PC-3 (cell line): ENCODE results near the gene CHST3. TPM values are rescaled to one million over a fixed set of nuclear protein-coding genes. Genes with fewer than 3 reads are reported as not detected.

Experiments
- ATAC-seq: fragments of 200-7000 bp; cut with Tn5 transposase; 2 replicates; pipeline ENCODE4 v1.9.1; 2020; ENCODE audit warnings: mild to moderate bottlenecking, moderate library complexity
- BruUV-seq: library from RNA; stranded (reverse); fragments of 400-500 nt; replicated peaks from 2 replicates; lab custom pipeline; 2021; lab: Mats Ljungman, UMichigan
- CTCF ChIA-PET: fragments of 300-600 bp; sonication (Branson Sonifier 250); formaldehyde crosslinking; loops from one replicate; lab custom pipeline; 2022; ENCODE audit warnings: antibody characterized with exemption; lab: Charles Lee
- POLR2A ChIA-PET: fragments of 300-600 bp; sonication (Branson Sonifier 250); formaldehyde crosslinking; loops from one replicate; lab custom pipeline; 2022; ENCODE audit warnings: antibody characterized with exemption; ENCODE audit not compliant: unreplicated experiment; lab: Charles Lee
- DNase-seq: peaks from one replicate; pipeline ENCODE4 v3.0.0-alpha.2; 2015
- H2AFZ ChIP-seq: fragments of 300-600 bp; sonication (generic); 2 replicates; pipeline ENCODE4 v1.6.0; 2016; ENCODE audit warnings: antibody characterized with exemption, low read length
- H3F3A ChIP-seq: fragments of 300-600 bp; sonication (generic); one replicate; pipeline ENCODE4 v1.6.0; 2017; ENCODE audit warnings: antibody characterized with exemption, low read length, control low read depth, mild to moderate bottlenecking; ENCODE audit not compliant: unreplicated experiment
- H3K27ac ChIP-seq: fragments of 300-600 bp; sonication (generic); 2 replicates; pipeline ENCODE4 v1.5.1; 2016; ENCODE audit warnings: mild to moderate bottlenecking, low read length
- H3K27me3 ChIP-seq: fragments of 300-600 bp; sonication (generic); 2 replicates; pipeline ENCODE4 v1.6.1; 2016; ENCODE audit warnings: low read length, mixed read lengths
- H3K36me3 ChIP-seq: fragments of 300-600 bp; sonication (generic); 2 replicates; pipeline ENCODE4 v1.6.1; 2016; ENCODE audit warnings: low read depth, mixed run types, low read length, mixed read lengths
- H3K4me1 ChIP-seq: fragments of 300-600 bp; sonication (generic); 2 replicates; pipeline ENCODE4 v1.5.1; 2016; ENCODE audit warnings: low read length; ENCODE audit not compliant: insufficient read depth
- H3K4me2 ChIP-seq: fragments of 300-600 bp; sonication (generic); 2 replicates; pipeline ENCODE4 v1.6.0; 2016; ENCODE audit warnings: low read length
- H3K4me3 ChIP-seq: fragments of 300-600 bp; sonication (generic); 2 replicates; pipeline ENCODE4 v1.5.1; 2016; ENCODE audit warnings: mild to moderate bottlenecking, low read length, mixed read lengths
- H3K79me2 ChIP-seq: fragments of 300-600 bp; sonication (generic); 2 replicates; pipeline ENCODE4 v1.6.1; 2017; ENCODE audit warnings: low read length, mixed read lengths
- H3K9ac ChIP-seq: fragments of 300-600 bp; sonication (generic); 2 replicates; pipeline ENCODE4 v1.6.0; 2016; ENCODE audit warnings: mild to moderate bottlenecking, low read length
- H3K9me2 ChIP-seq: fragments of 300-600 bp; sonication (generic); replicated peaks from 2 replicates; pipeline ENCODE4 v1.6.1; 2016; ENCODE audit warnings: mixed run types, low read length, mixed read lengths
- H3K9me3 ChIP-seq: fragments of 300-600 bp; sonication (generic); 2 replicates; pipeline ENCODE4 v1.6.1; 2016; ENCODE audit warnings: low read length, mixed read lengths
- H4K20me1 ChIP-seq: fragments of 300-600 bp; sonication (generic); 2 replicates; pipeline ENCODE4 v1.6.1; 2016; ENCODE audit warnings: low read length, mixed read lengths
- CTCF ChIP-seq: fragments of 300-600 bp; sonication (generic); conservative IDR thresholded peaks from 2 replicates; pipeline ENCODE4 v1.5.1; 2017; ENCODE audit warnings: antibody characterized with exemption, low read depth, mild to moderate bottlenecking, low read length
- EZH2 ChIP-seq: fragments of 300-600 bp; sonication (generic); IDR thresholded peaks from one replicate; pipeline ENCODE4 v1.6.1; 2017; ENCODE audit warnings: antibody characterized with exemption, mild to moderate bottlenecking, low read length; ENCODE audit not compliant: unreplicated experiment
- EZH2phosphoT487 ChIP-seq: fragments of 300-600 bp; sonication (generic); IDR thresholded peaks from 2 replicates; pipeline ENCODE4 v1.6.1; 2018; ENCODE audit warnings: mild to moderate bottlenecking, antibody characterized with exemption, low read length, borderline replicate concordance
- intact Hi-C: fragments of 100-400 bp; cut with micrococcal nuclease; formaldehyde crosslinking; loops from 2 replicates; pipeline ENCODE4 v1.9.0; 2023
- total RNA-seq: library from RNA; depleted of rRNA; stranded (reverse); fragments of >200 nt; gene quantifications from 2 replicates; pipeline ENCODE4 v1.2.3, GENCODE V29; 2014

Gene CHST3
- total RNA-seq, 1 experiment from 2014 or later: 12.7 TPM

- Histone ChIP-seq H3K4me3 (no peak overlapping the region), H2AFZ (no peak overlapping the region), H3K9me3 (no peaks in the 10 kb centered on the region), H3K9me2 (no peaks in the 10 kb centered on the region), H3K27me3 (no peaks in the 10 kb centered on the region), H3K36me3 (no peaks in the 10 kb centered on the region), H3K4me2 (no peak overlapping the region), H3K79me2 (peaks cover 72% of the 10 kb centered on the region), H3K9ac (no peak overlapping the region), H3K27ac (no peak overlapping the region), H4K20me1 (no peaks in the 10 kb centered on the region), H3K4me1 (peaks cover 38% of the 10 kb centered on the region), H3F3A (peaks cover 6% of the 10 kb centered on the region)
- TF ChIP-seq EZH2: no peak
- TF ChIP-seq EZH2phosphoT487: no peak
- no peak for TF ChIP-seq CTCF
- intact Hi-C loops: no loop called here
- DNase-seq: no peak
- BruUV-seq: no TSS peak
- ChIA-PET POLR2A (no interaction called here), CTCF (no interaction called here)
- no peak for ATAC-seq
These were observed 14.3 kb downstream of the CHST3 start for GRCh38 chr10:71978476-71978875.

GRCh38 chr10:71978988-71979691 lies 14.9 kb downstream of the CHST3 start:
- H3K9me3 ChIP-seq: no peaks in the 10 kb centered on the region
- peaks cover 65% of the 10 kb centered on the region for H3K79me2 ChIP-seq
- ATAC-seq (no peak), DNase-seq (no peak)
- BruUV-seq: no TSS peak
- no peak overlapping the region for H3K4me3 ChIP-seq
- no peaks in the 10 kb centered on the region for H4K20me1 ChIP-seq
- no peak overlapping the region for H3K9ac ChIP-seq
- no peak overlapping the region for H2AFZ ChIP-seq
- TF ChIP-seq CTCF (no peak), EZH2 (no peak), EZH2phosphoT487 (no peak)
- no peak overlapping the region for H3K27ac ChIP-seq
- no peak overlapping the region for H3K4me2 ChIP-seq
- CTCF ChIA-PET: no interaction called here
- intact Hi-C loops: no loop called here
- H3K27me3 ChIP-seq: no peaks in the 10 kb centered on the region
- peaks cover 31% of the 10 kb centered on the region for H3K4me1 ChIP-seq
- H3K36me3 ChIP-seq: no peaks in the 10 kb centered on the region
- H3F3A ChIP-seq: peaks cover 6% of the 10 kb centered on the region
- POLR2A ChIA-PET: no interaction called here
- H3K9me2 ChIP-seq: no peaks in the 10 kb centered on the region

GRCh38 chr10:71979692-71980062 lies 15.5 kb downstream of the CHST3 start:
- no peak overlapping the region for H3K9ac ChIP-seq
- ATAC-seq: no peak
- no peaks in the 10 kb centered on the region for H3K9me2 ChIP-seq
- H3K4me3 ChIP-seq: no peak overlapping the region
- BruUV-seq: no TSS peak
- H2AFZ ChIP-seq: no peak overlapping the region
- H3K4me2 ChIP-seq: no peak overlapping the region
- no peak overlapping the region for H3K27ac ChIP-seq
- H3F3A ChIP-seq: peaks cover 6% of the 10 kb centered on the region
- no peaks in the 10 kb centered on the region for H3K9me3 ChIP-seq
- H3K36me3 ChIP-seq: no peaks in the 10 kb centered on the region
- no peaks in the 10 kb centered on the region for H4K20me1 ChIP-seq
- TF ChIP-seq EZH2 (no peak), CTCF (no peak), EZH2phosphoT487 (no peak)
- intact Hi-C loops: no loop called here
- CTCF ChIA-PET: no interaction called here
- no peak for DNase-seq
- H3K27me3 ChIP-seq: no peaks in the 10 kb centered on the region
- POLR2A ChIA-PET: no interaction called here
- H3K4me1 ChIP-seq: peaks cover 26% of the 10 kb centered on the region
- peaks cover 61% of the 10 kb centered on the region for H3K79me2 ChIP-seq
